ENCODE measurements around the gene AOC3. TPM values are rescaled to one million over a fixed set of nuclear protein-coding genes. Genes with fewer than 3 reads are reported as not detected.
A peak's percentile ranks its signal among the peaks of the same experiment; 100 is the strongest.
"Not testable (repeated sequence)": the region's sequence is repeated elsewhere in the genome, so short reads cannot be mapped to it uniquely, and the experiment has no call there.

AOC3 gene
- polyA plus RNA-seq, 1 donor: 14.8 TPM

DNA sequence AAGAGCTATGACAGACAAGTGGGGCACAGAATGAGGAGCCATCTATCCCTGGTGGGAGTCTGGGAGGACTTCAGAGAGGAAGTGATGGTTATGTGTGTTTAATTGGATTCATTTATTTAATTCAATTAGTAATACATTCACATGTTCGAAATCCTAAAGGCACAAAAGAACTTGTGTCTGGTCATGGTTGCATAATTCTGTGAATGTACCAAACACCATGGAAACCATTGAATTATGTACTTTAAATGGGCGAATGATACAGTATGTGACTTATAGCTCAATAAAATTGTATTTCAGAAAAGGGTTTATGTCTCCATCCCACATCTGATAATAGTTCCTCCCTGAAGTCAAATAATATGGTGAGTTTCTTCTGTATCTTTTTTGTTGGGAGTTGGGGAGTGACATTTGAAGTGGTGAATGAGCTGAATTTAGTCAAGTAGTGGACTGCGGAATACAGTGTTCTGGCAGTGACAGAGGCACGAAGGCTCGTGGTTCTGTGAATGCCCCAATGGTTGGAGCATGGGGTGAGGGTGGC lies 29.8 kb downstream of the AOC3 start:
- Histone ChIP-seq H3K4me1 (ENCODE audit: control insufficient read depth, insufficient read depth, low read length) (peaks cover 19% of the 10 kb centered on the region), H3K27ac (ENCODE audit: low read length) (no peak overlapping the region), H3K4me3 (ENCODE audit: low read length) (no peak overlapping the region), H3K36me3 (ENCODE audit: control insufficient read depth, insufficient read depth, low read length) (no peaks in the 10 kb centered on the region), H3K27me3 (ENCODE audit: control insufficient read depth, insufficient read depth, low read length) (no peaks in the 10 kb centered on the region), H3K9me3 (ENCODE audit: control insufficient read depth, low read depth, low read length) (no peaks in the 10 kb centered on the region)
- DNase-seq: no peak
- 100% methylated on average over 1 of the region's 5 CpGs for WGBS (ENCODE audit: insufficient coverage, low lambda C conversion rate)

DNA sequence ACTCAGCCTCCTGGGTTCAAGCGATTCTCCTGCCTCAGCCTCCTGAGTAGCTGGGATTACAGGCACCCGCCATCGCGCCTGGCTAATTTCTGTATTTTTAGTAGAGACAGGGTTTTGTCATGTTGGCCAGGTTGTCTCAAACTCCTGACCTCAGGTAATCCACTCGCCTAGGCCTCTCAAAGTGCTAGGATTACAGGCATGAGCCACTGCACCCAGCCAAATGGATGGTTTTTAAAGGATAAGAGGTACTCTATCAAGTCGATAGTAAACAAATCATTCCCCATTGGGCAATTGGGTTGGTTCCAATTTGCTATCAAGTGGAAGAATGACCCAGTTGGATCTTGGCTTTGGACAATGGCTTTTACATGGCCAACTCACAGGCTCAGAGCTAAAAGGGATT lies 30.7 kb downstream of the AOC3 start:
- peaks cover 25% of the 10 kb centered on the region for H3K4me1 ChIP-seq (ENCODE audit: control insufficient read depth, insufficient read depth, low read length)
- DNase-seq; H3K9me3 ChIP-seq (ENCODE audit: control insufficient read depth, low read depth, low read length); H3K27me3 ChIP-seq (ENCODE audit: control insufficient read depth, insufficient read depth, low read length); H3K4me3 ChIP-seq (ENCODE audit: low read length); H3K27ac ChIP-seq (ENCODE audit: low read length); H3K36me3 ChIP-seq (ENCODE audit: control insufficient read depth, insufficient read depth, low read length): not testable (repeated sequence)
- WGBS (ENCODE audit: insufficient coverage, low lambda C conversion rate): no CpG with 5 or more reads among the region's 6 CpGs

DNA sequence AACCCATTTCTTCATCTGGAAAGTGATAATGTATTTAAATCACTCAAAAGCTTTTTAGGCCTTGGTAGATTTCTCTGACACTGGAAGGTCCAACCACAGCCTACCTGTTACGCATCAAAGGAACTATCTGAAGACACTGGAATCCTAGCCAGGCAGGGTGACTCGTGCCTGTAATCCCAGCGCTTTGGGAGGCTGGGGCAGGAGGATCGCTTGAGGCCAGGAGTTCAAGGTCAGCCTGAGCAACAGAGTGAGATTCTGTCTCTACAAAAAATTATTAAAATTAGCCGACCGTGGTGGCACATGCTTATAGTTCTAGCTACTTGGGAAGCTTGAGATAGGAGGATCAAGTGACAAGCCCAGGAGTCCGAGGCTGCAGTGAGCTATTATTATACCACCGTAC lies 31.2 kb downstream of the AOC3 start:
- H3K4me3 ChIP-seq (ENCODE audit: low read length): no peak overlapping the region
- no peaks in the 10 kb centered on the region for H3K9me3 ChIP-seq (ENCODE audit: control insufficient read depth, low read depth, low read length)
- H3K27ac ChIP-seq (ENCODE audit: low read length): no peak overlapping the region
- no CpG with 5 or more reads among the region's 8 CpGs for WGBS (ENCODE audit: insufficient coverage, low lambda C conversion rate)
- H3K4me1 ChIP-seq (ENCODE audit: control insufficient read depth, insufficient read depth, low read length): peaks cover 28% of the 10 kb centered on the region
- no peaks in the 10 kb centered on the region for H3K36me3 ChIP-seq (ENCODE audit: control insufficient read depth, insufficient read depth, low read length)
- no peaks in the 10 kb centered on the region for H3K27me3 ChIP-seq (ENCODE audit: control insufficient read depth, insufficient read depth, low read length)
- no peak for DNase-seq

DNA sequence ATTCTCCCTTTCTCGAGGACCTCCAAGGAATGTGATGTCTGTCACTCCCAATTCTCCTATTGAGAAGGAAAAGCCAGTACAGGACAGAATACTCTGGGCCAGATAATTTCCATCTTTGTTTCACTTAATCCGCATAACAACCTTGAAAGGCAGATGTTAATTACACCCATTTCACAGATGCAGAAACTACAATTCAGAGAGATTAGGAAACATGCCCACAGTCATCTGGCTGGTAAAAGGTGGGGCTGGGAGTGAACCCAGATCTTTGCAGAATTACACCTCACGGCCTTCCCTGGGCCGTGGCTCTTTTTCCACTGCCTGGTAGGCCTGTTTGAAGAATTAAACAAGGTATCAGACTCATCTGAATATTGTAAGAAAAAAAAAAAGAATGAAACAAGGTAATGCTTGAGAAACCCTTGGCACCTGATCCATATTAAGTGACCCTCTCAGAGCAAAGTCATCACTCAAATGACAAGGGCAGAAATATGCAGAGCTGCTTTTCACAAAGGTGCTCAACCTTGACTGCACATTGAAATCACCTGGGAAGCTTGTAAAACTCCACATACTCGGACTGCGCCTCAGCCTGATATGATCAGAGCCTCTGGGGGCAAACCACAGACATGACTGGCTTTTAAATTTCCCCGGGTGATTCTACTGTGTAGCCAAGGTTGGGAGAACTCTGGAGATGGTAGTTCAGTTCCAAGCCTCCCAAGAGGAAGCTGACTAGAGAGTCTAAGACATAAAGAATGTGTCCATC lies 33.0 kb downstream of the AOC3 start:
- Histone ChIP-seq H3K27me3 (ENCODE audit: control insufficient read depth, insufficient read depth, low read length) (no peaks in the 10 kb centered on the region), H3K27ac (ENCODE audit: low read length) (no peak overlapping the region), H3K4me1 (ENCODE audit: control insufficient read depth, insufficient read depth, low read length) (peaks cover 11% of the 10 kb centered on the region), H3K9me3 (ENCODE audit: control insufficient read depth, low read depth, low read length) (no peaks in the 10 kb centered on the region), H3K36me3 (ENCODE audit: control insufficient read depth, insufficient read depth, low read length) (no peaks in the 10 kb centered on the region), H3K4me3 (ENCODE audit: low read length) (no peak overlapping the region)
- WGBS (ENCODE audit: insufficient coverage, low lambda C conversion rate): no CpG with 5 or more reads among the region's 7 CpGs
- no peak for DNase-seq

DNA sequence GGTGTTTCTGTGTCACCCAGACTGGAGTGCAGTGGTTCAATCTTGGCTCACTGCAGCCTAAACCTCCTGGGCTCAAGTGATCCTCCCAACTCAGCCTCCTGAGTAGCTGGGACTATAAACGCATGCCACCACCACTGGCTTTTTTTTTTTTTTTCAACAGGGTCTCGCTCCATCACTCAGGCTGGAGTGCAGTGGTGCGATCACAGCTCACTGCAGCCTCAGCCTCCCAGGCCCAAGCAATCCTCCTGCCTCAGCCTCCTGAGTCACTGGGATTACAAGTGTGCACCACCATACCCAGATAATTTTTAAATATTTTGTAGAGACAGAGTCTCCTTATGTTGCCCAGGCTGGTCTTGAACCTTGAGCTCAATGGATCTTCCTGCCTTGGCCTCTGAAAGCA lies 34.8 kb downstream of the AOC3 start:
- H3K4me3 ChIP-seq (ENCODE audit: low read length); H3K27me3 ChIP-seq (ENCODE audit: control insufficient read depth, insufficient read depth, low read length); H3K36me3 ChIP-seq (ENCODE audit: control insufficient read depth, insufficient read depth, low read length); H3K9me3 ChIP-seq (ENCODE audit: control insufficient read depth, low read depth, low read length); H3K27ac ChIP-seq (ENCODE audit: low read length); DNase-seq: not testable (repeated sequence)
- peaks cover 11% of the 10 kb centered on the region for H3K4me1 ChIP-seq (ENCODE audit: control insufficient read depth, insufficient read depth, low read length)
- WGBS (ENCODE audit: insufficient coverage, low lambda C conversion rate): no CpG with 5 or more reads among the region's 3 CpGs

DNA sequence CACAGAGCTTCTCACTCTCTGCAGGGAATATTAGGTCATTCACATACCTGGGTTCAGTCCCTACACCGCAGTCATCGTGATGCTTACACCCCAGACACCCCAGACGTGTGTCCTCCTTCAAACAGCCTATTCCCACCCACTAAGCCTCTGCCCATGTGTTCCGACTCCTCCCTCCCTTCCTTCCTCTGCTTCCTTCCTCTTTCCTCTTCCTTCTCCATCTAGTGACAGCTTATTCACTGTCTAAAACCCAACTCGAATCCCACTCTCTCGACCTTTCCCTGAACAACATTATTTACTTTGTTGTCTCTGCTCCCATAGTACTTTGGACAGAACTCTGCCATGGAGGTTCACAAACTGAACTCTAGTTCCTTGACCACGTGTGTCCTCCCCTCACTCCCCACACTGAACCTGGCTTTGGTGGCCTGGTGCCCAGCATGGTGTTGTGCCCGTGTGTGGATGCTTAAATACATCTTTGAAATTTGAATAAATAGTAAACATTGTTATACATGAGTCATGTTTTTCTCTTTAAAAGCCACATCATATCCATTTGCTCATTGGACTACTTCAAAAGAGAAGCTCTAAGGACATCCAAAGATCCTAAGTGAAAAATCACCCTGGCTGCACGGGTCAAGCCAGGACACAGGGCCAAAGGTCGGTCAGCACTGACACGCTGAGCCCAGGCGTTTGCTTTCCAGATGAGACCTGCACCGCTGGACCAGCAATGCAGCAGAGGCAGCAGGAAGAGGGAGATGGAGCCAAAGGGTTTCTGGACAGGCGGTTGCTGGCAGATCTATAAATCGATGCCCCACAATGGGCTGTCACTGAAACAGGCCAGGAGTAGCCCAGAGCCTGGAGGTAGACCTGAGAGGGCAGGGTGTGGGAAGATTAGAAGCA lies 35.5 kb downstream of the AOC3 start:
- Histone ChIP-seq H3K9me3 (ENCODE audit: control insufficient read depth, low read depth, low read length) (no peaks in the 10 kb centered on the region), H3K36me3 (ENCODE audit: control insufficient read depth, insufficient read depth, low read length) (no peaks in the 10 kb centered on the region), H3K27ac (ENCODE audit: low read length) (no peak overlapping the region), H3K27me3 (ENCODE audit: control insufficient read depth, insufficient read depth, low read length) (no peaks in the 10 kb centered on the region), H3K4me1 (ENCODE audit: control insufficient read depth, insufficient read depth, low read length) (peaks cover 15% of the 10 kb centered on the region), H3K4me3 (ENCODE audit: low read length) (no peak overlapping the region)
- DNase-seq: peak in 1 of 2 donors; percentile 33
- 45% methylated on average over 4 of the region's 15 CpGs for WGBS (ENCODE audit: insufficient coverage, low lambda C conversion rate)

DNA sequence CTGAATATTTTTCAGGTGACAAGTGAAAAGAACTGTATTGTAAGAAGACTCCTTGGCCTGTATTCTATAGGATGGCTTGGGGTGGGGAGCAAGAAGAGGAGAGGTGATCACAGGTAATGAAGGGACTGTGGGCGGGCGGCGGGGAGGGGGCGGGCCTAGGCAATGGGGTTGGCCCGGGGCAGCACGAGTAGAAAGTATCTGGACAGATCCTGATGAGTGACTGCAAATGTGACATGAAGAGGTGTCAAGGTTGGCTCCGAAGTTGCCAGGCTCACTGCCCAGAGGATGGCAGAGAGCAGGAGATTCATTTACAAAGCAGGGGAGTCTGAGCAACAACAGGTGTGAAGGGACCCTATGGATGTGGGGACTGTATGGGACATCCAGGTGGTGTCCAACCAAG lies 38.8 kb downstream of the AOC3 start:
- WGBS (ENCODE audit: insufficient coverage, low lambda C conversion rate): no CpG with 5 or more reads among the region's 7 CpGs
- H3K27ac ChIP-seq (ENCODE audit: low read length): no peak overlapping the region
- no peaks in the 10 kb centered on the region for H3K9me3 ChIP-seq (ENCODE audit: control insufficient read depth, low read depth, low read length)
- H3K4me1 ChIP-seq (ENCODE audit: control insufficient read depth, insufficient read depth, low read length): peaks cover 45% of the 10 kb centered on the region
- DNase-seq: no peak
- no peak overlapping the region for H3K4me3 ChIP-seq (ENCODE audit: low read length)
- H3K36me3 ChIP-seq (ENCODE audit: control insufficient read depth, insufficient read depth, low read length): no peaks in the 10 kb centered on the region
- H3K27me3 ChIP-seq (ENCODE audit: control insufficient read depth, insufficient read depth, low read length): no peaks in the 10 kb centered on the region

DNA sequence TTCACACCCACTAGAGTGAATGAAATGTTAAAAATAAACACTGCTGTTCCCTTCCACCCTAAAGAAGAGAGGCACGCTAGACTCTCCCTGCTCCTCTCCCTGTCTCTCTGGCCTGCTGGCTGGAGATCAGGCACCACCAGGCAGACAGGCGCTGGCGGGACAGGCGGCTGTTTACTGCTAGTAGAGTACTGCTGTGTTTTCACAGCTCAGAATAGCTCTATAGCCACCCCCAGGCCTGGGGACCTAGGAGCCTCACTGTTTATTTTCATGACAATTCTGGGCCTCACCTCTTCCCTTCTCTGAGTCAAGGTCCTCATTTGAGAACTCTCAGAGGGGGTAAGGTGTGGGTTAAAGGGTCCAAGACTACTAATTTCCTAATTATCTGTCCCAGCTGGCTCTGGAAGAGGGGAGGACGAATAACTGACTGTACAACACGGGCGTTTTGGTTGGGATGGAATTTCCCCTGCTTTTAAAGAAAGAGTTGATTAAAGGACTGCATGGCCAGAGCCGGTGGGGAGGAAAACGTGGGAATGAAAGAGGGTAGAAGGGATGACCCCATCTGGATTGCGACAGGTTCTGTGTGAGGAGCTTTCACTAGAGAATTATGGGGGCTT lies 40.6 kb downstream of the AOC3 start:
- no CpG with 5 or more reads among the region's 10 CpGs for WGBS (ENCODE audit: insufficient coverage, low lambda C conversion rate)
- H3K4me1 ChIP-seq (ENCODE audit: control insufficient read depth, insufficient read depth, low read length): peaks cover 48% of the 10 kb centered on the region
- H3K4me3 ChIP-seq (ENCODE audit: low read length): no peak overlapping the region
- peak overlapping the region; percentile 51 for H3K27ac ChIP-seq (ENCODE audit: low read length)
- peak in 1 of 2 donors; percentile 47 for DNase-seq
- no peaks in the 10 kb centered on the region for H3K27me3 ChIP-seq (ENCODE audit: control insufficient read depth, insufficient read depth, low read length)
- no peaks in the 10 kb centered on the region for H3K9me3 ChIP-seq (ENCODE audit: control insufficient read depth, low read depth, low read length)
- no peaks in the 10 kb centered on the region for H3K36me3 ChIP-seq (ENCODE audit: control insufficient read depth, insufficient read depth, low read length)

DNA sequence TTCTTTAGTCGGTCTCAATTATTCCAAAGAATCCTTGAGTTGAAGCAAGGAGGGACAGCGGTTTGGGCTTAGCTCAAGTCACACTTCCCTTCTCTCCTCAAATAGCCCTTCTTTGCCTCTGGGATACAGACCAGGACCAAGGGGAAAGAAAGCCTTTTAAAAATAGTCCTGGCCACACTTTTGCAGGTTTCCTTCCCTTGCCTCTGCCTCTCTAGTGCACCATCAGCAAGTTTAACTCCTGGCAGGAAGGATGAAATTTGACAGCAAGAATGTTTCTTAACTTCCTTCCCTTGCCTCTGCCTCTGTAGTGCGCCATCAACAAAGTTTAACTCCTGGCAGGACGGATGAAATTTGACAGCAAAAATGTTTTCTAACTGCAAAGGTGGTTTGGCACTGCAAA lies 42.4 kb downstream of the AOC3 start:
- WGBS (ENCODE audit: insufficient coverage, low lambda C conversion rate): 63% methylated on average over 2 of the region's 4 CpGs
- Histone ChIP-seq H3K27me3 (ENCODE audit: control insufficient read depth, insufficient read depth, low read length) (no peaks in the 10 kb centered on the region), H3K27ac (ENCODE audit: low read length) (peak overlapping the region; percentile 88), H3K4me3 (ENCODE audit: low read length) (no peak overlapping the region), H3K4me1 (ENCODE audit: control insufficient read depth, insufficient read depth, low read length) (peaks cover 51% of the 10 kb centered on the region), H3K9me3 (ENCODE audit: control insufficient read depth, low read depth, low read length) (no peaks in the 10 kb centered on the region), H3K36me3 (ENCODE audit: control insufficient read depth, insufficient read depth, low read length) (no peaks in the 10 kb centered on the region)
- DNase-seq: no peak

All from large intestine (tissue), 3 donors.